GM12878 (cell line): ENCODE data around the gene CEP19. TPM values are rescaled to one million over a fixed set of nuclear protein-coding genes. Genes with fewer than 3 reads are reported as not detected.

Source experiments
- BACH1 ChIP-seq: fragments of 450-650 bp; IDR thresholded peaks from 2 replicates; pipeline ENCODE4 v1.6.1; 2017; ENCODE audit warnings: mild to moderate bottlenecking, borderline replicate concordance
- BMI1 ChIP-seq: fragments of 450-650 bp; IDR thresholded peaks from 2 replicates; pipeline ENCODE4 v1.6.1; 2016; ENCODE audit warnings: mild to moderate bottlenecking, moderate library complexity, borderline replicate concordance
- EGR1 ChIP-seq, 2 experiments: IDR thresholded peaks; 1 replicate in 1 of 2; 2 replicates in 1 of 2; pipeline ENCODE4 v1.6.1; 2011 to 2012; ENCODE audit warnings: low read depth in 2 of 2, low read length in 2 of 2, borderline replicate concordance in 1 of 2, mild to moderate bottlenecking in 1 of 2, moderate library complexity in 1 of 2
- JUND ChIP-seq: IDR thresholded peaks from 2 replicates; pipeline ENCODE4 v1.6.1; 2012; ENCODE audit warnings: low read depth, mild to moderate bottlenecking, low read length, improper control_type of control experiment, moderate library complexity
- MAX ChIP-seq: IDR thresholded peaks from 2 replicates; pipeline ENCODE4 v1.6.1; 2012; ENCODE audit warnings: low read depth, low read length, improper control_type of control experiment
- NR2C2 ChIP-seq: IDR thresholded peaks from 2 replicates; pipeline ENCODE4 v1.6.1; 2011; ENCODE audit warnings: borderline replicate concordance, low read depth; ENCODE audit not compliant: control insufficient read depth, insufficient read length
- RBBP5 ChIP-seq: fragments of 200-600 bp; sonication (generic); conservative IDR thresholded peaks from 2 replicates; pipeline ENCODE4 v1.6.1; 2016
- SMAD5 ChIP-seq: IDR thresholded peaks from 2 replicates; pipeline ENCODE4 v1.6.1; 2016; ENCODE audit warnings: antibody characterized with exemption, low read depth
- SMARCA5 ChIP-seq: fragments of 450-650 bp; IDR thresholded peaks from 2 replicates; pipeline ENCODE4 v1.6.1; 2017; ENCODE audit warnings: mild to moderate bottlenecking
- YY1 ChIP-seq: IDR thresholded peaks from 2 replicates; pipeline ENCODE4 v1.6.1; 2011; ENCODE audit warnings: low read depth, mild to moderate bottlenecking, low read length
- ZNF592 ChIP-seq: fragments of 450-650 bp; IDR thresholded peaks from 2 replicates; pipeline ENCODE4 v1.6.1; 2017; ENCODE audit warnings: mild to moderate bottlenecking, moderate library complexity
- ZNF622 ChIP-seq: fragments of 450-650 bp; IDR thresholded peaks from 2 replicates; pipeline ENCODE4 v1.6.1; 2017; ENCODE audit warnings: mild to moderate bottlenecking, inconsistent platforms
- polyA plus RNA-seq, 11 experiments: library from polyadenylated mRNA; depleted of rRNA in 4 of 11; unstranded in 6 of 11; stranded (reverse) in 5 of 11; fragments of >200 nt; fragmentation: Nextera tagmentation in 4 of 11; fragmentation: Illumina TruSeq in 1 of 11; extraction: Ambion mirVana in 4 of 11; extraction: Trizol in 1 of 11; gene quantifications; 1 replicate in 1 of 11; 2 replicates in 10 of 11; pipeline versions ENCODE4 v1.2.1 to v1.2.3, GENCODE V29; 2011 to 2016; ENCODE audit warnings: inconsistent platforms in 2 of 11, missing spikeins in 2 of 11, low read depth in 1 of 11
- total RNA-seq, 4 experiments: library from RNA; depleted of rRNA in 3 of 4; stranded (reverse); fragments of >200 nt in 3 of 4; fragmentation: Illumina TruSeq in 1 of 4; extraction: Trizol in 1 of 4; gene quantifications; 2 replicates each; pipeline versions ENCODE4 v1.2.1 to v1.2.3, GENCODE V29; 2013 to 2021
- TF ChIP-seq, protein P1 (sequence below): IDR thresholded peaks from 2 replicates; pipeline ENCODE4 v1.6.1; 2012; ENCODE audit warnings: improper control_type of control experiment, low read depth, low read length; ENCODE audit not compliant: insufficient replicate concordance
- TF ChIP-seq, protein P2 (sequence below): fragments of 450-650 bp; IDR thresholded peaks from 2 replicates; pipeline ENCODE4 v1.6.1; 2018; ENCODE audit warnings: mild to moderate bottlenecking, low read depth, moderate library complexity; ENCODE audit not compliant: partially characterized antibody
- TF ChIP-seq, protein P3 (sequence below): IDR thresholded peaks from 2 replicates; pipeline ENCODE4 v1.6.1; 2012; ENCODE audit warnings: low read depth, low read length, improper control_type of control experiment

The CEP19 gene
- total and polyA plus RNA-seq, 10 of the 15 experiments (the other 5 are each of a cell fraction or from before 2014, with no cell fraction given), result 1.9 to 5.9 (median 2.7) TPM

- TF ChIP-seq, protein P1, sequence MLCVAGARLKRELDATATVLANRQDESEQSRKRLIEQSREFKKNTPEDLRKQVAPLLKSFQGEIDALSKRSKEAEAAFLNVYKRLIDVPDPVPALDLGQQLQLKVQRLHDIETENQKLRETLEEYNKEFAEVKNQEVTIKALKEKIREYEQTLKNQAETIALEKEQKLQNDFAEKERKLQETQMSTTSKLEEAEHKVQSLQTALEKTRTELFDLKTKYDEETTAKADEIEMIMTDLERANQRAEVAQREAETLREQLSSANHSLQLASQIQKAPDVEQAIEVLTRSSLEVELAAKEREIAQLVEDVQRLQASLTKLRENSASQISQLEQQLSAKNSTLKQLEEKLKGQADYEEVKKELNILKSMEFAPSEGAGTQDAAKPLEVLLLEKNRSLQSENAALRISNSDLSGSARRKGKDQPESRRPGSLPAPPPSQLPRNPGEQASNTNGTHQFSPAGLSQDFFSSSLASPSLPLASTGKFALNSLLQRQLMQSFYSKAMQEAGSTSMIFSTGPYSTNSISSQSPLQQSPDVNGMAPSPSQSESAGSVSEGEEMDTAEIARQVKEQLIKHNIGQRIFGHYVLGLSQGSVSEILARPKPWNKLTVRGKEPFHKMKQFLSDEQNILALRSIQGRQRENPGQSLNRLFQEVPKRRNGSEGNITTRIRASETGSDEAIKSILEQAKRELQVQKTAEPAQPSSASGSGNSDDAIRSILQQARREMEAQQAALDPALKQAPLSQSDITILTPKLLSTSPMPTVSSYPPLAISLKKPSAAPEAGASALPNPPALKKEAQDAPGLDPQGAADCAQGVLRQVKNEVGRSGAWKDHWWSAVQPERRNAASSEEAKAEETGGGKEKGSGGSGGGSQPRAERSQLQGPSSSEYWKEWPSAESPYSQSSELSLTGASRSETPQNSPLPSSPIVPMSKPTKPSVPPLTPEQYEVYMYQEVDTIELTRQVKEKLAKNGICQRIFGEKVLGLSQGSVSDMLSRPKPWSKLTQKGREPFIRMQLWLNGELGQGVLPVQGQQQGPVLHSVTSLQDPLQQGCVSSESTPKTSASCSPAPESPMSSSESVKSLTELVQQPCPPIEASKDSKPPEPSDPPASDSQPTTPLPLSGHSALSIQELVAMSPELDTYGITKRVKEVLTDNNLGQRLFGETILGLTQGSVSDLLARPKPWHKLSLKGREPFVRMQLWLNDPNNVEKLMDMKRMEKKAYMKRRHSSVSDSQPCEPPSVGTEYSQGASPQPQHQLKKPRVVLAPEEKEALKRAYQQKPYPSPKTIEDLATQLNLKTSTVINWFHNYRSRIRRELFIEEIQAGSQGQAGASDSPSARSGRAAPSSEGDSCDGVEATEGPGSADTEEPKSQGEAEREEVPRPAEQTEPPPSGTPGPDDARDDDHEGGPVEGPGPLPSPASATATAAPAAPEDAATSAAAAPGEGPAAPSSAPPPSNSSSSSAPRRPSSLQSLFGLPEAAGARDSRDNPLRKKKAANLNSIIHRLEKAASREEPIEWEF, result no peak
- TF ChIP-seq YY1 (peak; percentile 75), BACH1 (no peak; the same call in 1 of the 2 replicates), ZNF622 (no peak), RBBP5 (no peak), JUND (no peak), EGR1 (IDR thresholded peaks at IDR 0.05; ENCODE audit: borderline replicate concordance in 1 of 2, low read depth in 2 of 2, low read length in 2 of 2) (peak in 1 of 2 experiments; percentile 89; a peak in 2 of 3 replicates), SMARCA5 (no peak), BMI1 (no peak), NR2C2 (no peak), SMAD5 (no peak), MAX (peak; percentile 69; the same call in 1 of the 2 replicates), ZNF592 (no peak)
- TF ChIP-seq, protein P2, sequence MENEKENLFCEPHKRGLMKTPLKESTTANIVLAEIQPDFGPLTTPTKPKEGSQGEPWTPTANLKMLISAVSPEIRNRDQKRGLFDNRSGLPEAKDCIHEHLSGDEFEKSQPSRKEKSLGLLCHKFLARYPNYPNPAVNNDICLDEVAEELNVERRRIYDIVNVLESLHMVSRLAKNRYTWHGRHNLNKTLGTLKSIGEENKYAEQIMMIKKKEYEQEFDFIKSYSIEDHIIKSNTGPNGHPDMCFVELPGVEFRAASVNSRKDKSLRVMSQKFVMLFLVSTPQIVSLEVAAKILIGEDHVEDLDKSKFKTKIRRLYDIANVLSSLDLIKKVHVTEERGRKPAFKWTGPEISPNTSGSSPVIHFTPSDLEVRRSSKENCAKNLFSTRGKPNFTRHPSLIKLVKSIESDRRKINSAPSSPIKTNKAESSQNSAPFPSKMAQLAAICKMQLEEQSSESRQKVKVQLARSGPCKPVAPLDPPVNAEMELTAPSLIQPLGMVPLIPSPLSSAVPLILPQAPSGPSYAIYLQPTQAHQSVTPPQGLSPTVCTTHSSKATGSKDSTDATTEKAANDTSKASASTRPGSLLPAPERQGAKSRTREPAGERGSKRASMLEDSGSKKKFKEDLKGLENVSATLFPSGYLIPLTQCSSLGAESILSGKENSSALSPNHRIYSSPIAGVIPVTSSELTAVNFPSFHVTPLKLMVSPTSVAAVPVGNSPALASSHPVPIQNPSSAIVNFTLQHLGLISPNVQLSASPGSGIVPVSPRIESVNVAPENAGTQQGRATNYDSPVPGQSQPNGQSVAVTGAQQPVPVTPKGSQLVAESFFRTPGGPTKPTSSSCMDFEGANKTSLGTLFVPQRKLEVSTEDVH, result no peak
- TF ChIP-seq, protein P3, sequence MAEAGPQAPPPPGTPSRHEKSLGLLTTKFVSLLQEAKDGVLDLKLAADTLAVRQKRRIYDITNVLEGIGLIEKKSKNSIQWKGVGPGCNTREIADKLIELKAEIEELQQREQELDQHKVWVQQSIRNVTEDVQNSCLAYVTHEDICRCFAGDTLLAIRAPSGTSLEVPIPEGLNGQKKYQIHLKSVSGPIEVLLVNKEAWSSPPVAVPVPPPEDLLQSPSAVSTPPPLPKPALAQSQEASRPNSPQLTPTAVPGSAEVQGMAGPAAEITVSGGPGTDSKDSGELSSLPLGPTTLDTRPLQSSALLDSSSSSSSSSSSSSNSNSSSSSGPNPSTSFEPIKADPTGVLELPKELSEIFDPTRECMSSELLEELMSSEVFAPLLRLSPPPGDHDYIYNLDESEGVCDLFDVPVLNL, result no peak
Observed at GRCh38 chr3:196684548-196685407, 27.3 kb downstream of the CEP19 start (continued).
